ENCODE data around the gene PI4KA.

DNA sequence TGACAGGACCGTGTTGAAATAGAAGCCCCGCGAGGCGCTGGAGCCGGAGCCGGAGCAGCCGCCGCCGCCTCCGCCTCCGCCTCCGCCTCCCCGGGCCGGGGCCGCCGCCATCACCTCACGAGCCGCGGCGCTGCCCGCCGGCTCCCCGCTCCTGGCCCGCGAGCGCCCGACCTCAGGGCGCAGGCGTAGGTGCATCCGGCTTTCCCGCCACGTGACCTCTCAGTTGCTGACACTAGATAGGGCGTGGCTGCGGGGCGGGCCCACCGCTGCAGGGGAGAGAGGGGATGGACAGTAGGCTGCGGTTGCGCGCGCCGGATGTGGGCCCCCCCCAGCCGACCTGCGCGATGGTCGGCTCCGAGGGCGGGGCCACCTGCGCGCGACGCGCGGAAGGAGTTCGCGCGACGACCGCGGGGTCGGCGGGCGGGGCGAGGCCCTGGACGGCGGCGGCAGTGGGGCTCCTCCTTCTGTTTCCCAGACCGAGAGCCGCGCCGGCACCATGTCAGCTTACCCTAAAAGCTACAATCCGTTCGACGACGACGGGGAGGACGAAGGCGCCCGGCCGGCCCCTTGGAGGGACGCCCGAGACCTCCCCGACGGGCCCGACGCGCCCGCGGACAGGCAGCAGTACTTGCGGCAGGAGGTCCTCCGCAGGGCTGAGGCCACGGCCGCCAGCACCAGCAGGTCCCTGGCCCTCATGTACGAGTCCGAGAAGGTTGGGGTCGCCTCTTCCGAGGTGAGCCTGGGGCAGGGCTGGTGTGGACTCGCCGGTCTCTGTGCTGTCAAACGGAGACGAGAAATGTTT lies at the start of gene PI4KA, which contains the start of gene SNAP29:
- TF ChIP-seq, protein P1, sequence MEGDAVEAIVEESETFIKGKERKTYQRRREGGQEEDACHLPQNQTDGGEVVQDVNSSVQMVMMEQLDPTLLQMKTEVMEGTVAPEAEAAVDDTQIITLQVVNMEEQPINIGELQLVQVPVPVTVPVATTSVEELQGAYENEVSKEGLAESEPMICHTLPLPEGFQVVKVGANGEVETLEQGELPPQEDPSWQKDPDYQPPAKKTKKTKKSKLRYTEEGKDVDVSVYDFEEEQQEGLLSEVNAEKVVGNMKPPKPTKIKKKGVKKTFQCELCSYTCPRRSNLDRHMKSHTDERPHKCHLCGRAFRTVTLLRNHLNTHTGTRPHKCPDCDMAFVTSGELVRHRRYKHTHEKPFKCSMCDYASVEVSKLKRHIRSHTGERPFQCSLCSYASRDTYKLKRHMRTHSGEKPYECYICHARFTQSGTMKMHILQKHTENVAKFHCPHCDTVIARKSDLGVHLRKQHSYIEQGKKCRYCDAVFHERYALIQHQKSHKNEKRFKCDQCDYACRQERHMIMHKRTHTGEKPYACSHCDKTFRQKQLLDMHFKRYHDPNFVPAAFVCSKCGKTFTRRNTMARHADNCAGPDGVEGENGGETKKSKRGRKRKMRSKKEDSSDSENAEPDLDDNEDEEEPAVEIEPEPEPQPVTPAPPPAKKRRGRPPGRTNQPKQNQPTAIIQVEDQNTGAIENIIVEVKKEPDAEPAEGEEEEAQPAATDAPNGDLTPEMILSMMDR (IDR thresholded peaks at IDR 0.05), result peak; percentile 15 to 23
- TF ChIP-seq POLR2A (IDR thresholded peaks at IDR 0.05) (peak; percentile 76 to 78), EP300 (IDR thresholded peaks at IDR 0.05) (no peak)
